Measurements from ENCODE around the gene SPATA12.

GRCh38 chr3:57095363-57095762 lies 34.9 kb downstream of the SPATA12 start:
- no peak for TF ChIP-seq CTCF (conservative IDR thresholded peaks at IDR 0.05; ENCODE audit: low read depth in 2 of 2)
- no peak for TF ChIP-seq EZH2phosphoT487 (IDR thresholded peaks at IDR 0.05; ENCODE audit: unreplicated experiment)
- TF ChIP-seq REST (IDR thresholded peaks at IDR 0.05; ENCODE audit: unreplicated experiment), result no peak
- TF ChIP-seq EZH2 (IDR thresholded peaks at IDR 0.05; ENCODE audit: low read depth, unreplicated experiment), result no peak
- no peak for TF ChIP-seq ZNF331 (CRISPR knock-in tag; IDR thresholded peaks at IDR 0.05; ENCODE audit: low read depth)
- no peak for TF ChIP-seq JUNB (IDR thresholded peaks at IDR 0.05; ENCODE audit: unreplicated experiment)
- no peak for TF ChIP-seq POLR2AphosphoS5 (IDR thresholded peaks at IDR 0.05; ENCODE audit: low read depth)
- TF ChIP-seq CREB1 (CRISPR knock-in tag; IDR thresholded peaks at IDR 0.05; ENCODE audit: low read depth), result no peak

Measured in GM23338 (cell line).